ENCODE data around the gene TGOLN2. TPM values are rescaled to one million over a fixed set of nuclear protein-coding genes. Genes with fewer than 3 reads are reported as not detected.
"Not testable (repeated sequence)": the region's sequence is repeated elsewhere in the genome, so short reads cannot be mapped to it uniquely, and the experiment has no call there.

TGOLN2 gene
- total RNA-seq, 1 donor from 2014 or later, result 94.1 TPM

GRCh38 chr2:85353876-85354285 is 26.1 kb upstream of the TGOLN2 start:
- DNase-seq, result no peak
- peaks cover 26% of the 10 kb centered on the region for H3K4me1 Mint-ChIP-seq
- intact Hi-C loops (cut with micrococcal nuclease), result loop anchor here (1.0 kb wide), 4 partner anchors 26 to 207 kb away; partner anchors contain the start of genes GGCX, MAT2A and SH2D6
- H3K27ac Mint-ChIP-seq, result peak overlapping the region; percentile 94
- peaks cover 31% of the 10 kb centered on the region for H3K36me3 Mint-ChIP-seq (ENCODE audit: low read depth)
- no peaks in the 10 kb centered on the region for H3K27me3 Mint-ChIP-seq
- no peaks in the 10 kb centered on the region for H3K9me3 Mint-ChIP-seq
- H3K4me3 Mint-ChIP-seq, result peak overlapping the region; percentile 94

GRCh38 chr2:85347599-85347998 is 19.8 kb upstream of the TGOLN2 start:
- intact Hi-C loops (cut with micrococcal nuclease), result no loop called here
- no peak for DNase-seq
- H3K4me3 Mint-ChIP-seq, result no peak overlapping the region
- H3K9me3 Mint-ChIP-seq, result no peaks in the 10 kb centered on the region
- H3K4me1 Mint-ChIP-seq, result peaks cover 4% of the 10 kb centered on the region
- no peaks in the 10 kb centered on the region for H3K27me3 Mint-ChIP-seq
- peaks cover 31% of the 10 kb centered on the region for H3K36me3 Mint-ChIP-seq (ENCODE audit: low read depth)
- H3K27ac Mint-ChIP-seq, result no peak overlapping the region

GRCh38 chr2:85344356-85344954 is 16.7 kb upstream of the TGOLN2 start:
- H3K4me1 Mint-ChIP-seq, result no peaks in the 10 kb centered on the region
- H3K27me3 Mint-ChIP-seq, result peaks cover 5% of the 10 kb centered on the region
- no peaks in the 10 kb centered on the region for H3K9me3 Mint-ChIP-seq
- H3K36me3 Mint-ChIP-seq (ENCODE audit: low read depth), result peaks cover 18% of the 10 kb centered on the region
- intact Hi-C loops (cut with micrococcal nuclease), result no loop called here
- no peak overlapping the region for H3K27ac Mint-ChIP-seq
- DNase-seq, result no peak
- H3K4me3 Mint-ChIP-seq, result no peak overlapping the region

GRCh38 chr2:85343207-85343895 is 15.6 kb upstream of the TGOLN2 start:
- H3K27me3 Mint-ChIP-seq; DNase-seq; H3K4me3 Mint-ChIP-seq; intact Hi-C loops (cut with micrococcal nuclease); H3K9me3 Mint-ChIP-seq; H3K4me1 Mint-ChIP-seq; H3K27ac Mint-ChIP-seq: not testable (repeated sequence)
- H3K36me3 Mint-ChIP-seq (ENCODE audit: low read depth), result peaks cover 18% of the 10 kb centered on the region

GRCh38 chr2:85342156-85342555 is 14.4 kb upstream of the TGOLN2 start:
- no peak for DNase-seq
- intact Hi-C loops (cut with micrococcal nuclease), result no loop called here
- no peak overlapping the region for H3K4me3 Mint-ChIP-seq
- H3K27ac Mint-ChIP-seq, result no peak overlapping the region
- no peaks in the 10 kb centered on the region for H3K4me1 Mint-ChIP-seq
- H3K36me3 Mint-ChIP-seq (ENCODE audit: low read depth), result peaks cover 12% of the 10 kb centered on the region
- no peaks in the 10 kb centered on the region for H3K9me3 Mint-ChIP-seq
- peaks cover 16% of the 10 kb centered on the region for H3K27me3 Mint-ChIP-seq

- DNase-seq, result no peak
- no peak overlapping the region for H3K27ac Mint-ChIP-seq
- peaks cover 16% of the 10 kb centered on the region for H3K27me3 Mint-ChIP-seq
- intact Hi-C loops (cut with micrococcal nuclease), result no loop called here
- no peak overlapping the region for H3K4me3 Mint-ChIP-seq
- no peaks in the 10 kb centered on the region for H3K4me1 Mint-ChIP-seq
- H3K36me3 Mint-ChIP-seq (ENCODE audit: low read depth), result peaks cover 12% of the 10 kb centered on the region
- no peaks in the 10 kb centered on the region for H3K9me3 Mint-ChIP-seq
Measured at GRCh38 chr2:85341269-85342029, 13.7 kb upstream of the TGOLN2 start.

GRCh38 chr2:85340034-85340892 is 12.5 kb upstream of the TGOLN2 start:
- intact Hi-C loops (cut with micrococcal nuclease), result no loop called here
- Mint-ChIP-seq H3K4me3 (no peak overlapping the region), H3K27ac (no peak overlapping the region), H3K9me3 (no peaks in the 10 kb centered on the region), H3K36me3 (ENCODE audit: low read depth) (peaks cover 6% of the 10 kb centered on the region), H3K27me3 (peaks cover 16% of the 10 kb centered on the region), H3K4me1 (no peaks in the 10 kb centered on the region)
- DNase-seq, result no peak

- Mint-ChIP-seq H3K36me3 (ENCODE audit: low read depth) (no peaks in the 10 kb centered on the region), H3K27me3 (peaks cover 14% of the 10 kb centered on the region), H3K9me3 (no peaks in the 10 kb centered on the region), H3K4me3 (no peak overlapping the region), H3K4me1 (peaks cover 4% of the 10 kb centered on the region), H3K27ac (no peak overlapping the region)
- intact Hi-C loops (cut with micrococcal nuclease), result no loop called here
- DNase-seq, result no peak
Measured at GRCh38 chr2:85334928-85335327, 7.1 kb upstream of the TGOLN2 start.

- H3K4me3 Mint-ChIP-seq; H3K36me3 Mint-ChIP-seq (ENCODE audit: low read depth); H3K27me3 Mint-ChIP-seq; DNase-seq; intact Hi-C loops (cut with micrococcal nuclease); H3K9me3 Mint-ChIP-seq; H3K27ac Mint-ChIP-seq; H3K4me1 Mint-ChIP-seq: not testable (repeated sequence)
Measured at GRCh38 chr2:85333877-85334276, 6.1 kb upstream of the TGOLN2 start.

- no peak for DNase-seq
- Mint-ChIP-seq H3K27ac (no peak overlapping the region), H3K4me3 (no peak overlapping the region), H3K27me3 (no peaks in the 10 kb centered on the region), H3K4me1 (peaks cover 10% of the 10 kb centered on the region), H3K36me3 (ENCODE audit: low read depth) (peaks cover 18% of the 10 kb centered on the region), H3K9me3 (no peaks in the 10 kb centered on the region)
- intact Hi-C loops (cut with micrococcal nuclease), result no loop called here
Measured at GRCh38 chr2:85330839-85331636, 3.2 kb upstream of the TGOLN2 start.

GRCh38 chr2:85329701-85330100 is 1.9 kb upstream of the TGOLN2 start:
- H3K27me3 Mint-ChIP-seq, H3K9me3 Mint-ChIP-seq, H3K27ac Mint-ChIP-seq, DNase-seq: not testable (repeated sequence)
- peaks cover 20% of the 10 kb centered on the region for H3K4me1 Mint-ChIP-seq
- H3K4me3 Mint-ChIP-seq, result peak overlapping the region; percentile 2
- intact Hi-C loops (cut with micrococcal nuclease), result loop anchor here (5.0 kb wide), 2 partner anchors 382 to 778 kb away; partner anchors contain the start of genes POLR1A and PTCD3
- H3K36me3 Mint-ChIP-seq (ENCODE audit: low read depth), result peaks cover 31% of the 10 kb centered on the region

GRCh38 chr2:85329181-85329651 is 1.4 kb upstream of the TGOLN2 start:
- DNase-seq, result no peak
- intact Hi-C loops (cut with micrococcal nuclease), result loop anchor here (5.0 kb wide), 2 partner anchors 382 to 778 kb away; partner anchors contain the start of genes POLR1A and PTCD3
- Mint-ChIP-seq H3K36me3 (ENCODE audit: low read depth) (peaks cover 36% of the 10 kb centered on the region), H3K27ac (no peak overlapping the region), H3K9me3 (no peaks in the 10 kb centered on the region), H3K4me1 (peaks cover 24% of the 10 kb centered on the region), H3K4me3 (peak overlapping the region; percentile 2), H3K27me3 (no peaks in the 10 kb centered on the region)
